Measurements from ENCODE around the gene HPF1.
"Not testable (repeated sequence)": the region's sequence is repeated elsewhere in the genome, so short reads cannot be mapped to it uniquely, and the experiment has no call there.

HPF1 gene

DNA sequence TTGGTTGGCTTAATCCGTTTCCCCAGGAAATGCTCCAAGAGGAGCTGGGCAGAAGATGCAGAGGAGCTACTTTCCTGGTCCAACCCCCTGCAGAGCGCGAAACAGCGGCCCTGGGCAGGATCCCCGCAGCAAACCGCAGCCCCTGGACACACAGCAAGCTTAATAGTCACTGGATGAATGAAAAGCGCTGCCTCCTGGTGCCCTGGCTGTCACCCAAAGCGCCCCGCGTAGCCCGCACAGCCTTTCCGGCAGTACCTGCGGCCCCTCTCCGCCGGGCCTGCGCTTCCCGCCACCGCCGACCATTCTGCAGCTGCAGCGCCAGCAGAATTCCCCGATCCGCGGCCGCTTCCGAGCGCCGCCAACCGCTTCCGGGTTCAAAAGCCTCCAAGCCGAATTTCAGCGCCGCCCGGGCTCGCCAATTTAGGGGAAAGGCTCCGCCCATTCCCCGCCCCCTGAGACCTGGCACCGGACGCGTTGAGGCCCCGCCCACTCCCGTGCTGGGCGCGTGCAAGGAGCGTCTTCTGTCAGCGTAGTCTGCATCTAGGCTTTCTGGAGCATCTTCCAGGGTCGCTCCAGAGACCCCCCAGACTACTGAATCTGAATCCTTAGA, at the start of gene HPF1:
Gene HPF1, minus strand, starts transcription at position 370 of the 610 bp plus-strand sequence. Its CDS starts 67 bp downstream, at position 303.
- Histone ChIP-seq H3K9me3 (no peaks in the 10 kb centered on the region), H3K36me3 (peaks cover 4% of the 10 kb centered on the region), H3K4me3 (ENCODE audit: low read depth in 1 of 2, low read length in 1 of 2) (peak within 1 kb of the TSS; percentile 80 to 92), H3K27ac (peak within 1 kb of the TSS; percentile 53), H3K27me3 (no peaks in the 10 kb centered on the region), H3K4me1 (ENCODE audit: control insufficient read depth in 1 of 2, insufficient read depth in 1 of 2, low read depth in 1 of 2, low read length in 1 of 2) (peaks cover 16 to 19% of the 10 kb centered on the region in 2 experiments)
- TF ChIP-seq, protein P1, sequence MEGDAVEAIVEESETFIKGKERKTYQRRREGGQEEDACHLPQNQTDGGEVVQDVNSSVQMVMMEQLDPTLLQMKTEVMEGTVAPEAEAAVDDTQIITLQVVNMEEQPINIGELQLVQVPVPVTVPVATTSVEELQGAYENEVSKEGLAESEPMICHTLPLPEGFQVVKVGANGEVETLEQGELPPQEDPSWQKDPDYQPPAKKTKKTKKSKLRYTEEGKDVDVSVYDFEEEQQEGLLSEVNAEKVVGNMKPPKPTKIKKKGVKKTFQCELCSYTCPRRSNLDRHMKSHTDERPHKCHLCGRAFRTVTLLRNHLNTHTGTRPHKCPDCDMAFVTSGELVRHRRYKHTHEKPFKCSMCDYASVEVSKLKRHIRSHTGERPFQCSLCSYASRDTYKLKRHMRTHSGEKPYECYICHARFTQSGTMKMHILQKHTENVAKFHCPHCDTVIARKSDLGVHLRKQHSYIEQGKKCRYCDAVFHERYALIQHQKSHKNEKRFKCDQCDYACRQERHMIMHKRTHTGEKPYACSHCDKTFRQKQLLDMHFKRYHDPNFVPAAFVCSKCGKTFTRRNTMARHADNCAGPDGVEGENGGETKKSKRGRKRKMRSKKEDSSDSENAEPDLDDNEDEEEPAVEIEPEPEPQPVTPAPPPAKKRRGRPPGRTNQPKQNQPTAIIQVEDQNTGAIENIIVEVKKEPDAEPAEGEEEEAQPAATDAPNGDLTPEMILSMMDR (IDR thresholded peaks at IDR 0.05): no peak

DNA sequence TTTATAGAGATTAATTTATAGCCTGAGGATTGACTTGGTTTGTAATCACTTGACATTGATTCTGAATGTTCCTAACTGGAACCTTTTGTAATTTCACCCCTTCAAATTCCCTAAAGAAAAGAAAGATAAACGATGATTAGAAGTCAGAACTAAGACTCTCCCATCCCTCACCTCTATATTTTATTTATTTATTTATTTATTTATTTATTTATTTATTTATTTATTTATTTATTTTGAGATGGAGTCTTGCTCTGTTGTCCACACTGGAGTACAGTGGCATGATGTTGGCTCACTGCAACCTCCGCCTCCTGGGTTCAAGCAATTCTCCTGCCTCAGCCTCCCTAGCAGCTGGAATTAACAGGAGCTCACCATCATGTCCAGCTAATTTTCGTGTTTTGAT, 49.0 kb upstream of the HPF1 start:
- H3K36me3 ChIP-seq; H3K27me3 ChIP-seq; H3K9me3 ChIP-seq; H3K27ac ChIP-seq; H3K4me3 ChIP-seq (ENCODE audit: low read depth in 1 of 2, low read length in 1 of 2): not testable (repeated sequence)
- peaks cover 13 to 15% of the 10 kb centered on the region in 2 experiments for H3K4me1 ChIP-seq (ENCODE audit: control insufficient read depth in 1 of 2, insufficient read depth in 1 of 2, low read depth in 1 of 2, low read length in 1 of 2)

DNA sequence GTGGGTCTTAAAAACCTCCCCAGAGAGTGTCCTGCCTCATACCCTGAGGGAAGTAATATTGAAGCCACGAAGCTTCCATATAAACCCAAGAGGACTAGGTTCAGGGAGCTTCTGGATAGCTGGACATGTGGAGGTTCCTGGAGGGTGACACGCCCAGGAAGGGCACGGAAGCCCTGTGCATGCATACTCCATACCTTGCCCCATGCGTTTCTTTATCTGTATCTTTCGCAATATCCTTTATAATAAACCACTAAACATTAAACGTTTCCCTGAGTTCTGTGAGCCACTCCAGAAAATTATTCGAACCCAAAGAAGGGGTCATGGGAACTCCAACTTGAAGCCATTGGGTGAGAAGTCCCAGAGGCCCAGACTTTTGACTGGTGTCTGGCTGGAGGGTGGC, 45.7 kb upstream of the HPF1 start:
- TF ChIP-seq, protein P1 (IDR thresholded peaks at IDR 0.05): no peak
- H3K4me3 ChIP-seq (ENCODE audit: low read depth in 1 of 2, low read length in 1 of 2): no peak overlapping the region
- H3K4me1 ChIP-seq (ENCODE audit: control insufficient read depth in 1 of 2, insufficient read depth in 1 of 2, low read depth in 1 of 2, low read length in 1 of 2): peaks cover 13 to 15% of the 10 kb centered on the region in 2 experiments
- H3K9me3 ChIP-seq: no peaks in the 10 kb centered on the region
- no peaks in the 10 kb centered on the region for H3K27me3 ChIP-seq
- H3K36me3 ChIP-seq: no peaks in the 10 kb centered on the region
- no peak overlapping the region for H3K27ac ChIP-seq

DNA sequence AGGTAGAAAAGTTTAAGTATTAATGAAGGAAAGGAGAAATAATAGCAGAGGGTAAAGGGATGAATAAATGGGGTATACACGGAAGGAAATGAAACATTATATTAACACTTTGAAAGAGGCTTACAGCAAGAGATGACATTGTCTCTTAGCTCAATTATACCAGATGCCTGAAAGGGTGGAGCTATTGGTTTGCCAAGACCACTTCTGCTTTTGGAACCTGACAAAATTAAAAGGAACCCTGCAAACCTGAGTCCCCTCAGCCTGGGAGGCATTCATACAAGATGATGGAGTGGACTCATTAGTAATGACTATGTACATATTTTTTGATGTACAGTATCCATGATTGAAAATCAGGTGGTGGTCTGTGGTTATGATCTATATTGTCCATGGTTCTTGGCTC, 45.1 kb upstream of the HPF1 start:
- TF ChIP-seq, protein P1 (IDR thresholded peaks at IDR 0.05): no peak
- peaks cover 13 to 15% of the 10 kb centered on the region in 2 experiments for H3K4me1 ChIP-seq (ENCODE audit: control insufficient read depth in 1 of 2, insufficient read depth in 1 of 2, low read depth in 1 of 2, low read length in 1 of 2)

DNA sequence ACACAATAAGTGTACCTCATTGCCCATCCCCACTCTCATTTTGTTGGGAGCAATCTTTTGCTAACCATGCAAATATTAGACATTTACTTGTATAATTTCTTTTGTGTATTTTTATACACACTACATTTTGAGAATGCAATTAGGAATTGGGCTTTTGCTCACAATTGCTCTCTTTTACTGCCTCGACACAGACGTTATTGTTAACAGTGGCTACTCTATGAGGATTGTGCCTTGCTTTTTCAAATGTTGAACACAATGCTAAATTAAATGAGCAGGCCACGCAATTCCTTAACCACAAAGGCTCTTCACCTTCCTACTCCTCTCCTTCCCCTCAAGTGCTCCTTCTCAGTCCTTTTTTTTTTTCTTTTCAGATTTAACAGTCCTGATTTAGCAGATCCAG, 42.8 kb upstream of the HPF1 start:
- Histone ChIP-seq H3K27ac (no peak overlapping the region), H3K27me3 (no peaks in the 10 kb centered on the region), H3K4me1 (ENCODE audit: control insufficient read depth in 1 of 2, insufficient read depth in 1 of 2, low read depth in 1 of 2, low read length in 1 of 2) (peaks cover 13 to 15% of the 10 kb centered on the region in 2 experiments), H3K9me3 (no peaks in the 10 kb centered on the region), H3K36me3 (no peaks in the 10 kb centered on the region), H3K4me3 (ENCODE audit: low read depth in 1 of 2, low read length in 1 of 2) (no peak overlapping the region)
- TF ChIP-seq, protein P1 (IDR thresholded peaks at IDR 0.05): no peak

More for the DNA sequence above, 45.1 kb upstream of the HPF1 start:
- Histone ChIP-seq H3K9me3 (no peaks in the 10 kb centered on the region), H3K4me3 (ENCODE audit: low read depth in 1 of 2, low read length in 1 of 2) (no peak overlapping the region), H3K27me3 (no peaks in the 10 kb centered on the region), H3K36me3 (no peaks in the 10 kb centered on the region), H3K27ac (no peak overlapping the region)

DNA sequence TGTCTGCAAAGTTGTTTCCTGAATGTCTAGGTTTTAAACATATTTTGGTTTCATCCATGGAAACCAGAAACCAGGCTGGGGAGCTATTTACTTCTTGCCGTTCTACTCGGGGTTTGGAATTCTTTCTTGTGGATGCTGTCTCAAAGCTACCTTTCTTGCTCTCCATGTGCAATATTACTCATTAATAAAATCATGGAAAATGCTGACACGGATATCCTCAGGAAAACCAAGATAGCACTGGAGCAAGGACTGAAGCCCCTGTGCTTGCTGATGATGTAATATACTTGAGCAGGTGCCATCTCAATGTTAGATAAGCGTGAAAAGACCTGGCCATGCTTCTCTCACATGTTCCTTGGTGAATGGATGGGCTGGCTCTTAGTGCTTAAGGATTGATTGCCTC, 41.5 kb upstream of the HPF1 start:
- Histone ChIP-seq H3K27me3 (peaks cover 12% of the 10 kb centered on the region), H3K4me3 (ENCODE audit: low read depth in 1 of 2, low read length in 1 of 2) (no peak overlapping the region), H3K36me3 (no peaks in the 10 kb centered on the region), H3K4me1 (ENCODE audit: control insufficient read depth in 1 of 2, insufficient read depth in 1 of 2, low read depth in 1 of 2, low read length in 1 of 2) (peaks cover 13 to 15% of the 10 kb centered on the region in 2 experiments), H3K9me3 (no peaks in the 10 kb centered on the region), H3K27ac (no peak overlapping the region)
- TF ChIP-seq, protein P1 (IDR thresholded peaks at IDR 0.05): no peak

Measured in neutrophil (primary cell).